Large intestine (tissue), 3 donors: Measurements from ENCODE around the gene ZNF598. TPM values are rescaled to one million over a fixed set of nuclear protein-coding genes. Genes with fewer than 3 reads are reported as not detected.

Source experiments
- DNase-seq, 2 donors: peaks; one replicate each; pipeline versions ENCODE4 v3.0.0 to v3.0.0-alpha.2; 2013
- H3K27ac ChIP-seq: one replicate; pipeline ENCODE4 v1.5.1; 2013; ENCODE audit warnings: low read length
- H3K27me3 ChIP-seq: 2 replicates; pipeline ENCODE4 v1.6.1; 2013; ENCODE audit warnings: low read length; ENCODE audit not compliant: control insufficient read depth, insufficient read depth
- H3K36me3 ChIP-seq: 2 replicates; pipeline ENCODE4 v1.6.1; 2013; ENCODE audit warnings: low read length; ENCODE audit not compliant: control insufficient read depth, insufficient read depth
- H3K4me1 ChIP-seq: one replicate; pipeline ENCODE4 v1.6.1; 2013; ENCODE audit warnings: low read length; ENCODE audit not compliant: control insufficient read depth, insufficient read depth
- H3K4me3 ChIP-seq: one replicate; pipeline ENCODE4 v1.5.1; 2013; ENCODE audit warnings: low read length
- H3K9me3 ChIP-seq: one replicate; pipeline ENCODE4 v1.6.1; 2013; ENCODE audit warnings: mild to moderate bottlenecking, low read depth, low read length, moderate library complexity; ENCODE audit not compliant: control insufficient read depth
- WGBS: methylation state at CpG from one replicate; pipeline ENCODE4 v1.1.5; 2013; ENCODE audit warnings: low lambda C conversion rate; ENCODE audit not compliant: insufficient coverage; 5-methylcytosine and 5-hydroxymethylcytosine counted together
- polyA plus RNA-seq: library from polyadenylated mRNA; unstranded; fragments of 120-200 nt; gene quantifications from one replicate; pipeline ENCODE4 v1.2.1, GENCODE V29; 2013

ZNF598 gene
- polyA plus RNA-seq, 1 donor = 28.9 TPM

- H3K27ac ChIP-seq = no peak overlapping the region
- peaks cover 43% of the 10 kb centered on the region for H3K36me3 ChIP-seq
- H3K4me3 ChIP-seq = no peak overlapping the region
- H3K4me1 ChIP-seq = peaks cover 15% of the 10 kb centered on the region
- H3K9me3 ChIP-seq = peaks cover 4% of the 10 kb centered on the region
- DNase-seq = no peak
- no CpG with 5 or more reads among the region's 16 CpGs for WGBS
- H3K27me3 ChIP-seq = peaks cover under 1% of the 10 kb centered on the region
Measured at GRCh38 chr16:1973461-1974156, 36.0 kb downstream of the ZNF598 start.

- H3K9me3 ChIP-seq = no peaks in the 10 kb centered on the region
- H3K4me1 ChIP-seq = peaks cover 13% of the 10 kb centered on the region
- peak overlapping the region; percentile 100 for H3K4me3 ChIP-seq
- no peaks in the 10 kb centered on the region for H3K27me3 ChIP-seq
- H3K27ac ChIP-seq = peak overlapping the region; percentile 86
- DNase-seq = no peak
- WGBS = no CpG with 5 or more reads among the region's 22 CpGs
- peaks cover 33% of the 10 kb centered on the region for H3K36me3 ChIP-seq
Measured at GRCh38 chr16:1972490-1972877, 37.1 kb downstream of the ZNF598 start.

- peaks cover 29% of the 10 kb centered on the region for H3K36me3 ChIP-seq
- H3K9me3 ChIP-seq = no peaks in the 10 kb centered on the region
- H3K4me1 ChIP-seq = peaks cover 13% of the 10 kb centered on the region
- peak; percentile 91 to 96 for DNase-seq
- no peaks in the 10 kb centered on the region for H3K27me3 ChIP-seq
- peak within 1 kb of the TSS; percentile 86 for H3K27ac ChIP-seq
- WGBS = no CpG with 5 or more reads among the region's 78 CpGs
- peak within 1 kb of the TSS; percentile 100 for H3K4me3 ChIP-seq
Measured at GRCh38 chr16:1971796-1972489, 37.7 kb downstream of the ZNF598 start, which contains the start of gene TBL3. Gene TBL3, plus strand, starts transcription at chr16:1972053. Its CDS starts 112 bp downstream, at chr16:1972165.

GRCh38 chr16:1968146-1968953 lies 41.3 kb downstream of the ZNF598 start:
- Histone ChIP-seq H3K9me3 (no peaks in the 10 kb centered on the region), H3K4me1 (peaks cover 19% of the 10 kb centered on the region), H3K36me3 (no peaks in the 10 kb centered on the region), H3K27ac (no peak overlapping the region), H3K4me3 (no peak overlapping the region), H3K27me3 (no peaks in the 10 kb centered on the region)
- DNase-seq = no peak
- no CpG with 5 or more reads among the region's 41 CpGs for WGBS

- no CpG with 5 or more reads among the region's 6 CpGs for WGBS
- H3K4me1 ChIP-seq = peaks cover 22% of the 10 kb centered on the region
- H3K27ac ChIP-seq = peak within 1 kb of the TSS; percentile 89
- peaks cover 18% of the 10 kb centered on the region for H3K36me3 ChIP-seq
- no peak for DNase-seq
- H3K4me3 ChIP-seq = peak within 1 kb of the TSS; percentile 87
- H3K9me3 ChIP-seq = no peaks in the 10 kb centered on the region
- H3K27me3 ChIP-seq = no peaks in the 10 kb centered on the region
Measured at GRCh38 chr16:1966460-1966859, 43.2 kb downstream of the ZNF598 start, which contains the start of gene RNF151. Gene RNF151, plus strand, starts transcription at chr16:1966856. Its CDS starts 26 bp downstream, at chr16:1966882.

GRCh38 chr16:1965396-1966001 lies 44.1 kb downstream of the ZNF598 start:
- WGBS = no CpG with 5 or more reads among the region's 24 CpGs
- DNase-seq = peak in 1 of 2 donors; percentile 70
- Histone ChIP-seq H3K27me3 (no peaks in the 10 kb centered on the region), H3K36me3 (peaks cover 25% of the 10 kb centered on the region), H3K4me3 (peak overlapping the region; percentile 87), H3K4me1 (peaks cover 26% of the 10 kb centered on the region), H3K9me3 (no peaks in the 10 kb centered on the region), H3K27ac (peak overlapping the region; percentile 89)

GRCh38 chr16:1964506-1965395 lies 44.9 kb downstream of the ZNF598 start, which contains the start of gene RPS2:
Gene RPS2, minus strand, starts transcription at chr16:1964826. Its CDS starts 201 bp downstream, at chr16:1964625.
- WGBS = no CpG with 5 or more reads among the region's 97 CpGs
- no peaks in the 10 kb centered on the region for H3K27me3 ChIP-seq
- H3K4me1 ChIP-seq = peaks cover 30% of the 10 kb centered on the region
- peak within 1 kb of the TSS; percentile 87 for H3K4me3 ChIP-seq
- H3K27ac ChIP-seq = peak within 1 kb of the TSS; percentile 89
- peak; percentile 98 to 99 for DNase-seq
- H3K9me3 ChIP-seq = no peaks in the 10 kb centered on the region
- peaks cover 25% of the 10 kb centered on the region for H3K36me3 ChIP-seq

GRCh38 chr16:1963806-1964505 lies 45.7 kb downstream of the ZNF598 start:
- Histone ChIP-seq H3K36me3 (peaks cover 25% of the 10 kb centered on the region), H3K27me3 (peaks cover 2% of the 10 kb centered on the region), H3K27ac (peak overlapping the region; percentile 61), H3K4me3 (peak overlapping the region; percentile 87), H3K4me1 (peaks cover 32% of the 10 kb centered on the region), H3K9me3 (no peaks in the 10 kb centered on the region)
- WGBS = no CpG with 5 or more reads among the region's 44 CpGs
- peak in 1 of 2 donors; percentile 43 for DNase-seq
